Measurements from ENCODE around the gene TSPAN19. TPM values are rescaled to one million over a fixed set of nuclear protein-coding genes. Genes with fewer than 3 reads are reported as not detected.

Gene TSPAN19
- total RNA-seq, 4 donors from 2014 or later, result 0.27 to 0.56 TPM; not detected in 2

DNA sequence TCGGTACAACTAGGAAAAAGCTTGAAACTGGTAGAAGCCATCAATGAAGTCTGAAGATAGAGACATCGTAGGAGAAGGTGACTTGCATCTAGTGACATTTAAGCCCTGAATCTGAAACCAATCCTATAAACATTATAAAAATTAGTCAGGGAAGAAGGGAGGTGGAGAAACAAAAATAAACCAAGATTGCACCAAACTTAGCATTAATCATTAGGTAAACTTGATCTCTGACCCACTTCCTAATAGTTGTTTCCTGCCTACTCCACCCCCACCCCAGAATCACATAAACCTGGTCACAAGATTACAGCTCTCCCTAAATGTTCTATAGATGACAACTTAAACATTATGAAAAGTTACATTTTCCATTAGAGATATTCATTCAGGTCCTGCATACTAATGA lies 40.4 kb downstream of the TSPAN19 start:
- 76 to 80% methylated on average over 2 of the region's 2 CpGs for WGBS, 2 donors
- Histone ChIP-seq H3K27me3 (no peaks in the 10 kb centered on the region), H3K9me3 (no peaks in the 10 kb centered on the region), H3K27ac (no peak overlapping the region), H3K36me3 (no peaks in the 10 kb centered on the region), H3K4me3 (replicated peaks in 1 of 3) (no peak overlapping the region), H3K4me1 (no peaks in the 10 kb centered on the region)
- no peak for DNase-seq
- TF ChIP-seq CTCF (IDR thresholded peaks at IDR 0.05) (no peak), POLR2A (IDR thresholded peaks at IDR 0.05) (no peak)
- intact Hi-C loops (cut with DNase I), result no loop called here

- TF ChIP-seq POLR2A (IDR thresholded peaks at IDR 0.05), result no peak
- no peak for TF ChIP-seq CTCF (IDR thresholded peaks at IDR 0.05)
- intact Hi-C loops (cut with DNase I), result no loop called here
- no peaks in the 10 kb centered on the region for H3K36me3 ChIP-seq
Measured at GRCh38 chr12:84994426-84994825, 41.7 kb downstream of the TSPAN19 start.

DNA sequence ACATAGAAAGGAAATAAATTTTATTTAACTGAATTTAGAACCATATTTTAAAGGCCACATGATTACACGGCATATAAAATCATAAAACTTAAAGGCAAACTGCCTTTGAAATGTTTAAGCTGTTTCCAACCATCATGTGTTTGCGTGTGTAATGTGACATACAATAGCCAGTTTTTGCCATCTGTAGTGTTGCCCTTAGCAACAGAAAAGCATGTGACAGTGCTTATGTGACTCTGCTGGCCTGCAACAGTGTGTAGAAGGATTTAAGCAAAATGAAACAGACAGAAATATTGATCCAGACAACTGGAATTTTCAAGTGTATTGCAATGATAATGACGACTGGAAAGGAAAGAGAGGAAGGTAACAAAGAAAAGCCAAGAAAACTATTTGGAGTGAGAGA lies 49.5 kb downstream of the TSPAN19 start:
- TF ChIP-seq CTCF (IDR thresholded peaks at IDR 0.05) (no peak), POLR2A (IDR thresholded peaks at IDR 0.05) (no peak)
- intact Hi-C loops (cut with DNase I), result no loop called here
- 72 to 74% methylated on average over 3 of the region's 3 CpGs for WGBS, 2 donors

More at GRCh38 chr12:84994426-84994825, 41.7 kb downstream of the TSPAN19 start:
- Histone ChIP-seq H3K27me3 (no peaks in the 10 kb centered on the region), H3K4me1 (no peaks in the 10 kb centered on the region), H3K9me3 (no peaks in the 10 kb centered on the region), H3K27ac (no peak overlapping the region), H3K4me3 (replicated peaks in 1 of 3) (no peak overlapping the region)
- no peak for DNase-seq

GRCh38 chr12:84986117-84986516 lies 50.0 kb downstream of the TSPAN19 start:
- Histone ChIP-seq H3K4me1 (no peaks in the 10 kb centered on the region), H3K27ac (no peak overlapping the region), H3K4me3 (replicated peaks in 1 of 3) (no peak overlapping the region), H3K9me3 (no peaks in the 10 kb centered on the region), H3K27me3 (no peaks in the 10 kb centered on the region), H3K36me3 (no peaks in the 10 kb centered on the region)
- intact Hi-C loops (cut with DNase I), result no loop called here
- 80 to 81% methylated on average over 2 of the region's 2 CpGs for WGBS, 2 donors
- no peak for TF ChIP-seq CTCF (IDR thresholded peaks at IDR 0.05)
- no peak for TF ChIP-seq POLR2A (IDR thresholded peaks at IDR 0.05)
- DNase-seq, result no peak

More for the DNA sequence above, 49.5 kb downstream of the TSPAN19 start:
- Histone ChIP-seq H3K27me3 (no peaks in the 10 kb centered on the region), H3K27ac (no peak overlapping the region), H3K36me3 (no peaks in the 10 kb centered on the region), H3K4me3 (replicated peaks in 1 of 3) (no peak overlapping the region), H3K9me3 (no peaks in the 10 kb centered on the region), H3K4me1 (no peaks in the 10 kb centered on the region)
- no peak for DNase-seq

DNA sequence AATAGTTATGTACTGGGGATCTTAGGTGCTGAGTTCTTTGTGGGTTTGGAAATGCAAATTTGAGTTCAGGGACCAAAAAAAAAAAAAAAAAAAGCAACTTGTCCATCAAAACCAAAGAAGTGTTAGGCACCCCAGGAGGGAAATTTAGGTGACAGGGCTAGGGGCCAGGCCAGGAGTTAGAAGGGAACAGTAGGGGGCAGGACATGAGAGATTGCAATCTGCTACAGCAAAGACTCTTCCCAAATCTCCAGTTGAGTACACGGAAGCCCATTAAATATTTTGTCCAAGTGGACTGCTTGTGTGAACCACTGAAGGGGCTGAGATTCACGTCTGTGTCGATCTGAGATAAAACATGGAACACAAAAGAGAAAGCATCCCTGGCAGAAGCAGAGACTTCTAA lies 52.8 kb downstream of the TSPAN19 start:
- no peak overlapping the region for H3K4me3 ChIP-seq (replicated peaks in 1 of 3)
- DNase-seq, result no peak
- H3K4me1 ChIP-seq, result no peaks in the 10 kb centered on the region
- no peak overlapping the region for H3K27ac ChIP-seq
- TF ChIP-seq CTCF (IDR thresholded peaks at IDR 0.05) (no peak), POLR2A (IDR thresholded peaks at IDR 0.05) (no peak)
- intact Hi-C loops (cut with DNase I), result no loop called here
- H3K36me3 ChIP-seq, result no peaks in the 10 kb centered on the region
- no peaks in the 10 kb centered on the region for H3K27me3 ChIP-seq
- no peaks in the 10 kb centered on the region for H3K9me3 ChIP-seq
- WGBS, 2 donors, result 61 to 65% methylated on average over 3 of the region's 3 CpGs
